ENCODE measurements around the gene ZC3H7A. TPM values are rescaled to one million over a fixed set of nuclear protein-coding genes. Genes with fewer than 3 reads are reported as not detected.

Gene ZC3H7A
- total and polyA plus RNA-seq, 2 of the 4 experiments (the other 2 are of a cell fraction): 22.2 to 53.9 TPM

DNA sequence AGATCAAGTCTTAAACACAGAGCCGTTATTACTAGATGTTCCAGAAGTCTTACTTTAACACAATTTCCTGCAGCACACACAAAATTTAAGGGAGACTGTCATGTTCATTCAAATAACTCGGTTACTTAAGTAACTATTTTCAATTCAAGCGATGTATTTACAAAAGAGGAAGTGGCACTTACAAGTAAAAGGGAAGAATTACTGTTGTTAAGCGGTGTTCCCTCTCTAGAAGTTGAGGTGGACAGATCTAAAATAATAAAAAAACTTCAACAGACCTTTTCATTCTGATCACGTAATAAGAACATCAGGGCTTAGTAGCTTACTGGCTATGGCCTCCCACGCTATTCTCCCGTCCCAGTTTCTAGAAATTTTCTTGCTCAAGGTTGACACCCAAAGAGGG, 28.2 kb downstream of the ZC3H7A start:
- Histone ChIP-seq H3K18ac (ENCODE audit: low read depth, low read length) (no peak overlapping the region), H3K23ac (ENCODE audit: low read depth, low read length) (no peak overlapping the region), H3K9me3 (ENCODE audit: control insufficient read depth, insufficient read depth, low read length) (no peaks in the 10 kb centered on the region), H3K4ac (ENCODE audit: low read depth, low read length) (no peak overlapping the region), H4K91ac (ENCODE audit: insufficient read depth, low read depth, low read length) (no peak overlapping the region), H4K5ac (ENCODE audit: low read depth, low read length) (no peak overlapping the region), H2AK9ac (replicated peaks; ENCODE audit: low read depth, low read length, poor library complexity) (no peak overlapping the region), H2BK20ac (ENCODE audit: low read depth, low read length) (no peak overlapping the region), H2AK5ac (ENCODE audit: low read depth, low read length) (no peak overlapping the region), H3K79me1 (ENCODE audit: low read depth in 1 of 2, low read length in 2 of 2) (peaks cover 27 to 33% of the 10 kb centered on the region in 2 experiments), H4K8ac (ENCODE audit: low read depth in 2 of 2, low read length in 2 of 2) (no peak overlapping the region), H3K56ac (ENCODE audit: extremely low read depth, insufficient read depth, low read length) (no peak overlapping the region), H3K27ac (ENCODE audit: insufficient read depth, low read length) (no peak overlapping the region), H3K14ac (replicated peaks; ENCODE audit: low read depth, low read length) (no peak overlapping the region), H2AFZ (replicated peaks; ENCODE audit: low read length, poor library complexity) (no peak overlapping the region), H4K20me1 (ENCODE audit: insufficient read depth, low read length) (peaks cover 6% of the 10 kb centered on the region; the same call in 1 of the 2 replicates), H3K4me3 (ENCODE audit: insufficient read depth, low read depth, low read length) (no peak overlapping the region), H3K27me3 (ENCODE audit: control insufficient read depth, insufficient read depth, low read length) (no peaks in the 10 kb centered on the region), H2BK120ac (ENCODE audit: low read depth, low read length) (no peak overlapping the region), H2BK5ac (ENCODE audit: low read depth, low read length, poor library complexity, severe bottlenecking) (no peak overlapping the region), H3K4me2 (ENCODE audit: low read depth, low read length) (no peak overlapping the region), H2BK15ac (ENCODE audit: low read depth, low read length) (no peak overlapping the region), H3K36me3 (ENCODE audit: control insufficient read depth, insufficient read depth, low read length) (peaks cover 62% of the 10 kb centered on the region), H3K9ac (ENCODE audit: low read depth, low read length) (no peak overlapping the region), H3K4me1 (ENCODE audit: control insufficient read depth, insufficient read depth, low read length) (no peaks in the 10 kb centered on the region), H3K9me1 (ENCODE audit: insufficient read depth, low read length) (peaks cover 3% of the 10 kb centered on the region; the same call in 1 of the 2 replicates)
- ChIA-PET POLR2A (ENCODE audit: unreplicated experiment) (no interaction called here), CTCF (no interaction called here)
- no CpG with 5 or more reads among the region's 7 CpGs for WGBS, 2 experiments (ENCODE audit: extremely low coverage in 2 of 2, insufficient read length in 1 of 2)
- TF ChIP-seq FOS (IDR thresholded peaks at IDR 0.05; ENCODE audit: low read depth, low read length): no peak
- no peak for TF ChIP-seq MXI1 (IDR thresholded peaks at IDR 0.05; ENCODE audit: borderline replicate concordance, low read depth, low read length)
- TF ChIP-seq, protein P1, sequence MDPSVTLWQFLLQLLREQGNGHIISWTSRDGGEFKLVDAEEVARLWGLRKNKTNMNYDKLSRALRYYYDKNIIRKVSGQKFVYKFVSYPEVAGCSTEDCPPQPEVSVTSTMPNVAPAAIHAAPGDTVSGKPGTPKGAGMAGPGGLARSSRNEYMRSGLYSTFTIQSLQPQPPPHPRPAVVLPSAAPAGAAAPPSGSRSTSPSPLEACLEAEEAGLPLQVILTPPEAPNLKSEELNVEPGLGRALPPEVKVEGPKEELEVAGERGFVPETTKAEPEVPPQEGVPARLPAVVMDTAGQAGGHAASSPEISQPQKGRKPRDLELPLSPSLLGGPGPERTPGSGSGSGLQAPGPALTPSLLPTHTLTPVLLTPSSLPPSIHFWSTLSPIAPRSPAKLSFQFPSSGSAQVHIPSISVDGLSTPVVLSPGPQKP (IDR thresholded peaks at IDR 0.05; ENCODE audit: borderline replicate concordance, low read depth, low read length): no peak
- dilution Hi-C loops (cut with HindIII; ENCODE audit: low sequenced_read_pairs, unreplicated experiment): no loop called here
- in situ Hi-C loops (cut with MboI; ENCODE audit: low sequenced_read_pairs): no loop called here
- DNase-seq (no peak), ATAC-seq (ENCODE audit: low read depth) (no peak)
- intact Hi-C loops (cut with micrococcal nuclease): no loop called here
- BruUV-seq (replicated peaks): no TSS peak

Data from IMR-90 (cell line).